Measurements from ENCODE around the gene PPP1R13L. TPM values are rescaled to one million over a fixed set of nuclear protein-coding genes. Genes with fewer than 3 reads are reported as not detected.

The PPP1R13L gene, protein sequence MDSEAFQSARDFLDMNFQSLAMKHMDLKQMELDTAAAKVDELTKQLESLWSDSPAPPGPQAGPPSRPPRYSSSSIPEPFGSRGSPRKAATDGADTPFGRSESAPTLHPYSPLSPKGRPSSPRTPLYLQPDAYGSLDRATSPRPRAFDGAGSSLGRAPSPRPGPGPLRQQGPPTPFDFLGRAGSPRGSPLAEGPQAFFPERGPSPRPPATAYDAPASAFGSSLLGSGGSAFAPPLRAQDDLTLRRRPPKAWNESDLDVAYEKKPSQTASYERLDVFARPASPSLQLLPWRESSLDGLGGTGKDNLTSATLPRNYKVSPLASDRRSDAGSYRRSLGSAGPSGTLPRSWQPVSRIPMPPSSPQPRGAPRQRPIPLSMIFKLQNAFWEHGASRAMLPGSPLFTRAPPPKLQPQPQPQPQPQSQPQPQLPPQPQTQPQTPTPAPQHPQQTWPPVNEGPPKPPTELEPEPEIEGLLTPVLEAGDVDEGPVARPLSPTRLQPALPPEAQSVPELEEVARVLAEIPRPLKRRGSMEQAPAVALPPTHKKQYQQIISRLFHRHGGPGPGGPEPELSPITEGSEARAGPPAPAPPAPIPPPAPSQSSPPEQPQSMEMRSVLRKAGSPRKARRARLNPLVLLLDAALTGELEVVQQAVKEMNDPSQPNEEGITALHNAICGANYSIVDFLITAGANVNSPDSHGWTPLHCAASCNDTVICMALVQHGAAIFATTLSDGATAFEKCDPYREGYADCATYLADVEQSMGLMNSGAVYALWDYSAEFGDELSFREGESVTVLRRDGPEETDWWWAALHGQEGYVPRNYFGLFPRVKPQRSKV
- total RNA-seq, result 1.4 and 1.7 TPM in 2 replicates

DNA sequence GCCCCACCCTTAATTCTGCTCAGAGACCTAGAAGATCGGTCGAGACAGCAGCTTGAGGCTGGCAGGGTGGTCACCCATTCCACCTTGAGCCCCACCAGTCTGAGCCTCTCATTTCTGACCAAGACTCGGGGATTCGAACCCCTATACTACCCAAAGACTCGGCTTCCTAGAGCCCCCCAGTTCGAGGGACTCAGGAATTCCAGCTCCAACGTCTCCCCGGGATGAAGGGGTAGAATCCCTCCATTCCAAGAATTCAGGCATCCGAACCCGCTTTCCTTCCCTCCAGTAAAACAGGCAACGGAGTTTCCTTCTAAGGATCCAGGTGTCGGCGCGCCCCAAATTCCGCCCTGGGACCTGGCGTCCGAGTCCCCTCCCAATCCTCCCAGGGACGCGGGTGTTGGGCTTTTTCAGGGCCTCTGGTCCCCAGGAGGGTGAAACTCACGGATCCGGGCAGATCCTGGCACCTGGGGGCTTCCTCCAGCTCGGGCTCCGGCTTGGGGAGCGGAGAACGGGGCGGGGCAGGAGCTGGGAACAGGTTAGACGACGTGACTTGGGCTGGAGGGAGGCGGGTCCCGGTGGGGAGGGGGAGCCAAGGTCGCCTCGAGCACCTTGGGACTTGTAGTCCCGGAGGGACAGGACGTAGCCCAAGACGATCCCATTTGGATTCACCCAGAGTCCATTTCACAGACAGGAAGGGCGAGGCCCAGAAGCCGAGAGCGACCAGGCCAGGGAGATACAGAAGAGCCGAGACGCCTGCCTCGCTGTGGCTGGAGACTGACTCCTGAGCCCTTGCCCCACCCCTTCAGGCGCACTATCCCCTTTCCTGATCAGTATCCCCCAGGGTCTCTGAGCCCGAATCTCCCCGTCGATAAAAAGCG lies at the start of gene PPP1R13L:
Gene PPP1R13L (minus strand): TSS at position 513 of the 878 bp plus-strand sequence. CDS start 6,751 bp downstream, outside the sequence.

GRCh38 chr19:45423589-45424190 lies 18.8 kb upstream of the PPP1R13L start, which contains the start of gene ERCC1:
Gene ERCC1 (minus strand): TSS chr19:45423917. CDS start chr19:45423374, 543 bp downstream.

GRCh38 chr19:45406226-45407090 lies 1.6 kb upstream of the PPP1R13L start, which contains the start of gene POLR1G:
Gene POLR1G (plus strand): TSS chr19:45406644. CDS start chr19:45406697, 53 bp downstream.

GRCh38 chr19:45370410-45371204 lies 34.3 kb downstream of the PPP1R13L start, which contains the start of gene ERCC2:
Gene ERCC2 (minus strand): TSS chr19:45370573. CDS start chr19:45370540, 33 bp downstream.

DNA sequence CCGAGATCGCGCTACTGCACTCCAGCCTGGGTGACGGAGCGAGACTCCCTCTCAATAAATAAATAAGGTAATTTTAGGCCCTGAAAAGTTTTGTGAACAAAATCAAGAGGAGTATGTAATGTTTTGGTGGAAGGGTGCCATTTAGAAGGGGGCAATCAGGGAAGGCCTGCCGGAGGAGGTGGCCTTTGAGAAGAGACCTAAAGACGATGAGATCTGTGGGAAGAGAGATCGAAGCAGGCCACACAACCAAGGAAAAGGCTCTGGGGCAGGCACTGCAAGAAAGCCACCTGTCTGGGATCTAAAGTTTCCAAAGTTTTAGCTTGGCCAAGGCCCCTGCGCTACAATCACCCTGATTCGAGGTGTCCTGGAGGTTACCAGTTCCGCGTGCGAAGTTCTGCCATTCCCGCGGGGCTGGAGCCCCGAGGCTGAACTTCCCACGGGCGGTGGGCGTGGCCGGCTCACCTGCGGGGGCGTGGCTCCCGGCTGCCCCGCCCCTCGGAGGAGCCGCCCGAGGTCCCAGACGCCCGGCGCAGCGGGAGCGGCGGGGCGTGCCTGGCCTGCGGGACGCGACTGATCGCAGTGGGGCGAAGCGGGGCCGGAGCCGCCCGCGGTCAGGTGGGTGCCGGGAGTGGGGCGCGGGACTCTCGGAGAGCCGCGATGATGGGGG lies 64.5 kb downstream of the PPP1R13L start, which contains the start of gene KLC3:
Gene KLC3 (plus strand): TSS at position 519 of the 667 bp plus-strand sequence. CDS start 4,792 bp downstream, outside the sequence.

Other genes with a start within 250 kb of the PPP1R13L start
- gene NKPD1, start 244.1 kb downstream of the PPP1R13L start, total RNA-seq, result under 0.01 TPM in 1 of 2 replicates, not detected in the other
- gene TRAPPC6A, start 226.8 kb downstream of the PPP1R13L start, total RNA-seq, result 13.1 and 14.7 TPM in 2 replicates
- 3.2 and 7.8 TPM in 2 replicates for gene BLOC1S3, start 226.3 kb downstream of the PPP1R13L start, total RNA-seq
- gene EXOC3L2, start 159.7 kb downstream of the PPP1R13L start, total RNA-seq, result not detected in 2 replicates
- 15.4 and 21.3 TPM in 2 replicates for gene MARK4, start 153.8 kb downstream of the PPP1R13L start, total RNA-seq
- gene CKM, start 82.2 kb downstream of the PPP1R13L start, total RNA-seq, result under 0.01 TPM in 1 of 2 replicates, not detected in the other
- 0.29 TPM in 1 of 2 replicates, not detected in the other for gene KLC3, start 64.3 kb downstream of the PPP1R13L start, total RNA-seq
- 47.9 and 50.9 TPM in 2 replicates for gene ERCC2, start 34.5 kb downstream of the PPP1R13L start, total RNA-seq
- 3.2 and 5.5 TPM in 2 replicates for gene POLR1G, start 1.6 kb upstream of the PPP1R13L start, total RNA-seq
- 177 and 211 TPM in 2 replicates for gene ERCC1, start 18.8 kb upstream of the PPP1R13L start, total RNA-seq
- gene FOSB, start 62.9 kb upstream of the PPP1R13L start, total RNA-seq, result 3.7 and 4.4 TPM in 2 replicates
- gene RTN2, start 92.0 kb upstream of the PPP1R13L start, total RNA-seq, result 15.1 and 20.2 TPM in 2 replicates
- 0.58 and 5.1 TPM in 2 replicates for gene PPM1N, start 93.4 kb upstream of the PPP1R13L start, total RNA-seq
- gene VASP, start 102.4 kb upstream of the PPP1R13L start, total RNA-seq, result 111 and 143 TPM in 2 replicates
- gene OPA3, start 179.7 kb upstream of the PPP1R13L start, total RNA-seq, result 6.1 and 14.7 TPM in 2 replicates
- gene GPR4, start 197.1 kb upstream of the PPP1R13L start, total RNA-seq, result 0.29 and 0.53 TPM in 2 replicates
- gene EML2, start 234.3 kb upstream of the PPP1R13L start, total RNA-seq, result 43.2 and 45.6 TPM in 2 replicates

All from myometrial cell (primary cell).